Lung (tissue), 12 donors: Measurements from ENCODE around the gene LRP4. TPM values are rescaled to one million over a fixed set of nuclear protein-coding genes. Genes with fewer than 3 reads are reported as not detected.
A peak's percentile ranks its signal among the peaks of the same experiment; 100 is the strongest.

Experiments
- ATAC-seq: fragments of 200-7000 bp; cut with Tn5 transposase; one replicate; pipeline ENCODE4 v1.9.1; 2020; ENCODE audit warnings: moderate number of reproducible peaks; ENCODE audit not compliant: insufficient read depth, low FRiP score
- DNase-seq, 3 donors: peaks; one replicate each; pipeline ENCODE4 v3.0.0-alpha.2; 2013 to 2017
- H3K27ac ChIP-seq, 2 donors: one replicate each; pipeline ENCODE4 v1.5.1; 2013; ENCODE audit warnings: mild to moderate bottlenecking in 2 of 2, moderate library complexity in 2 of 2, control low read depth in 1 of 2, inconsistent platforms in 1 of 2, low read depth in 1 of 2, low read length in 1 of 2
- H3K27me3 ChIP-seq, 3 donors: one replicate each; pipeline ENCODE4 v1.5.1; 2013; ENCODE audit warnings: low read length in 2 of 3; ENCODE audit not compliant: control insufficient read depth in 3 of 3, insufficient read depth in 3 of 3
- H3K36me3 ChIP-seq, 4 donors: one replicate each; pipeline ENCODE4 v1.5.1; 2013; ENCODE audit warnings: low read length in 4 of 4, mild to moderate bottlenecking in 1 of 4, moderate library complexity in 1 of 4; ENCODE audit not compliant: control insufficient read depth in 4 of 4, insufficient read depth in 4 of 4
- H3K4me1 ChIP-seq, 5 donors: one replicate each; pipeline ENCODE4 v1.5.1; 2013; ENCODE audit warnings: low read length in 5 of 5, mild to moderate bottlenecking in 2 of 5, moderate library complexity in 1 of 5; ENCODE audit not compliant: control insufficient read depth in 5 of 5, insufficient read depth in 5 of 5
- H3K4me3 ChIP-seq: one replicate; pipeline ENCODE4 v1.5.1; 2013; ENCODE audit warnings: mild to moderate bottlenecking, control low read depth, moderate library complexity
- H3K9ac ChIP-seq, 2 donors: one replicate each; pipeline ENCODE4 v1.5.1; 2013; ENCODE audit warnings: low read length in 2 of 2, control low read depth in 1 of 2; ENCODE audit not compliant: insufficient read depth in 1 of 2
- H3K9me3 ChIP-seq, 4 donors: one replicate each; pipeline ENCODE4 v1.5.1; 2013; ENCODE audit warnings: low read length in 3 of 4, mild to moderate bottlenecking in 1 of 4, moderate library complexity in 1 of 4; ENCODE audit not compliant: control insufficient read depth in 4 of 4, insufficient read depth in 3 of 4
- CTCF ChIP-seq: IDR thresholded peaks from 2 replicates; pipeline ENCODE4 v1.5.1; 2012; ENCODE audit warnings: mild to moderate bottlenecking; ENCODE audit errors: control extremely low read depth, extremely low read depth
- WGBS, 2 donors: extraction: QIAGEN DNeasy Blood & Tissue Kit; methylation state at CpG; one replicate each; pipeline ENCODE4 v1.1.7; 2013; 5-methylcytosine and 5-hydroxymethylcytosine counted together
- polyA plus RNA-seq, 2 donors: library from polyadenylated mRNA; stranded (reverse); fragments of 200-250 nt; gene quantifications; one replicate each; pipeline ENCODE4 v1.2.1, GENCODE V29; 2013
- total RNA-seq, 2 donors: library from RNA; depleted of rRNA in 1 of 2; stranded (reverse); fragments of >200 nt in 1 of 2; gene quantifications; one replicate each; pipeline ENCODE4 v1.2.1, GENCODE V29; 2014 to 2021
- donor health status: control.
- donor health status: control.
- donor health status: Bipolar disorder and iron deficiency.
- donor health status: healthy.
- donor health status: DM: yes; HTN: yes; CAD: no.

The LRP4 gene
- total and polyA plus RNA-seq, 4 donors = 1.0 to 30.8 (median 2.9) TPM

GRCh38 chr11:46920755-46921154 is 2.4 kb upstream of the LRP4 start:
- H3K4me1 ChIP-seq = peaks cover 0 to 36% (median 4%) of the 10 kb centered on the region in 5 donors
- ATAC-seq (peak; percentile 39), DNase-seq (peak; percentile 56 to 78 (median 68))
- no peaks in the 10 kb centered on the region for H3K9me3 ChIP-seq
- H3K27ac ChIP-seq = peak overlapping the region in 1 of 2 donors; percentile 62
- no peak overlapping the region for H3K4me3 ChIP-seq
- 67 to 91% methylated on average over 4 of the region's 4 CpGs for WGBS, 2 donors
- TF ChIP-seq CTCF = no peak
- H3K36me3 ChIP-seq = no peaks in the 10 kb centered on the region
- H3K27me3 ChIP-seq = no peaks in the 10 kb centered on the region
- H3K9ac ChIP-seq = peak overlapping the region in 1 of 2 donors; percentile 53

GRCh38 chr11:46918788-46919513 is 601 bp upstream of the LRP4 start:
- ATAC-seq = no peak
- WGBS, 2 donors = 20 to 23% methylated on average over 17 of the region's 17 CpGs
- peaks cover 0 to under 1% (median 0%) of the 10 kb centered on the region in 4 donors for H3K36me3 ChIP-seq
- TF ChIP-seq CTCF = no peak
- H3K27ac ChIP-seq = peak overlapping the region; percentile 36 to 66
- H3K27me3 ChIP-seq = no peaks in the 10 kb centered on the region
- no peak overlapping the region for H3K9ac ChIP-seq
- H3K4me1 ChIP-seq = peaks cover 3 to 49% (median 4%) of the 10 kb centered on the region in 5 donors
- DNase-seq = no peak
- no peak overlapping the region for H3K4me3 ChIP-seq
- H3K9me3 ChIP-seq = no peaks in the 10 kb centered on the region

- H3K4me3 ChIP-seq = peak overlapping the region; percentile 39
- ATAC-seq (no peak), DNase-seq (peak in 2 of 3 donors; percentile 16 to 26)
- peak overlapping the region; percentile 18 to 53 for H3K9ac ChIP-seq
- no peak for TF ChIP-seq CTCF
- peak overlapping the region; percentile 44 to 58 for H3K27ac ChIP-seq
- no peaks in the 10 kb centered on the region for H3K27me3 ChIP-seq
- WGBS, 2 donors = 2% methylated on average over 22 of the region's 22 CpGs
- H3K36me3 ChIP-seq = peaks cover 0 to 2% (median 0%) of the 10 kb centered on the region in 4 donors
- no peaks in the 10 kb centered on the region for H3K9me3 ChIP-seq
- H3K4me1 ChIP-seq = peaks cover 3 to 61% (median 10%) of the 10 kb centered on the region in 5 donors
These were observed 628 bp downstream of the LRP4 start for GRCh38 chr11:46917762-46918082.
